T-cell (primary cell): ENCODE results near the gene CPSF4. TPM values are rescaled to one million over a fixed set of nuclear protein-coding genes. Genes with fewer than 3 reads are reported as not detected.
A peak's percentile ranks its signal among the peaks of the same experiment; 100 is the strongest.

Experiments
- ATAC-seq, 4 experiments: fragments of 200-7000 bp in 3 of 4; fragments of 150-1000 bp in 1 of 4; cut with Tn5 transposase; replicated peaks in 1 of 4; 1 replicate in 3 of 4; 2 replicates in 1 of 4; pipeline ENCODE4 v1.10.0; 2021; ENCODE audit warnings: moderate library complexity in 3 of 4, mild to moderate bottlenecking in 2 of 4, moderate number of reproducible peaks in 1 of 4
- CTCF ChIA-PET, 2 donors: fragments of 300-600 bp; sonication (Branson Sonifier 250); formaldehyde crosslinking; loops; one replicate each; lab custom pipeline; 2022; ENCODE audit warnings: antibody characterized with exemption in 2 of 2; lab: Charles Lee
- POLR2A ChIA-PET, 2 donors: fragments of 300-600 bp; sonication (Branson Sonifier 250); formaldehyde crosslinking; loops; one replicate each; lab custom pipeline; 2022; ENCODE audit warnings: antibody characterized with exemption in 2 of 2; lab: Charles Lee
- DNase-seq, 35 experiments: peaks; one replicate each; pipeline versions ENCODE4 v3.0.0 to v3.0.0-alpha.2; 2013 to 2023
- H3K27ac ChIP-seq: one replicate; pipeline ENCODE4 v1.5.1; 2013; ENCODE audit warnings: low read length
- H3K27me3 ChIP-seq, 2 experiments: replicated peaks in 1 of 2; 1 replicate in 1 of 2; 2 replicates in 1 of 2; pipeline versions ENCODE4 v1.6.1 to v1.7.0; 2013; ENCODE audit warnings: low read length in 1 of 2, mixed read lengths in 1 of 2; ENCODE audit not compliant: control insufficient read depth in 2 of 2, insufficient read depth in 2 of 2; ENCODE audit errors: extremely low read depth in 1 of 2
- H3K36me3 ChIP-seq, 2 donors: 1 replicate in 1 of 2; 2 replicates in 1 of 2; pipeline versions ENCODE4 v1.6.1 to v1.7.0; 2013; ENCODE audit warnings: low read length in 1 of 2; ENCODE audit not compliant: control insufficient read depth in 2 of 2, insufficient read depth in 1 of 2; ENCODE audit errors: extremely low read depth in 1 of 2
- H3K4me1 ChIP-seq, 2 experiments: 1 replicate in 1 of 2; 2 replicates in 1 of 2; pipeline versions ENCODE4 v1.6.1 to v1.7.0; 2013; ENCODE audit warnings: low read length in 2 of 2, mixed read lengths in 1 of 2; ENCODE audit not compliant: insufficient read depth in 2 of 2, control insufficient read depth in 1 of 2; ENCODE audit errors: extremely low read depth in 1 of 2
- H3K4me3 ChIP-seq, 2 donors: 1 replicate in 1 of 2; 2 replicates in 1 of 2; pipeline versions ENCODE4 v1.5.1 to v1.7.0; 2013; ENCODE audit warnings: mild to moderate bottlenecking in 2 of 2, low read length in 1 of 2, moderate library complexity in 1 of 2; ENCODE audit not compliant: control insufficient read depth in 1 of 2; ENCODE audit errors: extremely low read depth in 1 of 2
- H3K9me3 ChIP-seq: 2 replicates; pipeline ENCODE4 v1.7.0; 2013
- H3K27ac Mint-ChIP-seq, 2 donors: one replicate each; pipeline ENCODE4 v1.8.0; 2020 to 2021; ENCODE audit warnings: mild to moderate bottlenecking in 2 of 2, mixed read lengths in 2 of 2
- H3K27me3 Mint-ChIP-seq, 2 donors: one replicate each; pipeline ENCODE4 v1.8.0; 2021 to 2022; ENCODE audit warnings: mixed read lengths in 2 of 2
- H3K36me3 Mint-ChIP-seq: one replicate; pipeline ENCODE4 v1.8.0; 2021; ENCODE audit warnings: mixed read lengths
- H3K4me1 Mint-ChIP-seq, 3 donors: one replicate each; pipeline ENCODE4 v1.8.0; 2020 to 2022; ENCODE audit warnings: mixed read lengths in 3 of 3, mild to moderate bottlenecking in 1 of 3
- H3K4me3 Mint-ChIP-seq, 3 donors: one replicate each; pipeline ENCODE4 v1.8.0; 2020 to 2022; ENCODE audit warnings: mild to moderate bottlenecking in 3 of 3, mixed read lengths in 3 of 3, moderate library complexity in 3 of 3
- H3K9me3 Mint-ChIP-seq, 3 donors: one replicate each; pipeline ENCODE4 v1.8.0; 2020 to 2022; ENCODE audit warnings: mixed read lengths in 3 of 3
- WGBS: methylation state at CpG from one replicate; pipeline ENCODE4 v1.1.5; 2013; ENCODE audit warnings: missing lambda C conversion rate; ENCODE audit not compliant: insufficient coverage; 5-methylcytosine and 5-hydroxymethylcytosine counted together
- total RNA-seq, 35 experiments: library from RNA in 6 of 35; stranded (reverse) in 6 of 35; fragments of 120-200 nt in 1 of 35; gene quantifications; one replicate each; pipeline versions ENCODE4 v1.2.1 to v1.2.4 and lab custom pipeline; 2013 to 2026

The CPSF4 gene
- total RNA-seq, 5 donors from 2014 or later (not counting 1 experiment from before 2014, with no cell fraction given), result 44.4 to 58.1 (median 52.3) TPM

- ChIA-PET POLR2A (interaction anchor here (0.6 to 0.7 kb wide), 6 partner anchors 14 to 293 kb away, joined by 3 to 6 read pairs (median 4); no protein-coding TSS in a partner anchor), CTCF (interaction anchor here in 1 of 2 donors (0.5 to 0.6 kb wide), 3 partner anchors 13 to 1195 kb away, joined by 3 read pairs; partner anchors contain the start of gene BUD31)
- H3K27ac Mint-ChIP-seq, result peak overlapping the region in 1 of 2 donors; percentile 23
- Histone ChIP-seq H3K36me3 (peaks cover 35 to 56% of the 10 kb centered on the region in 2 donors), H3K27me3 (no peaks in the 10 kb centered on the region), H3K9me3 (no peaks in the 10 kb centered on the region), H3K4me3 (no peak overlapping the region), H3K4me1 (no peaks in the 10 kb centered on the region), H3K27ac (no peak overlapping the region)
- H3K9me3 Mint-ChIP-seq, result no peaks in the 10 kb centered on the region
- DNase-seq (no peak), ATAC-seq (no peak)
- H3K4me1 Mint-ChIP-seq, result peaks cover 0 to 4% (median 0%) of the 10 kb centered on the region in 3 donors
- no peaks in the 10 kb centered on the region for H3K27me3 Mint-ChIP-seq
- peaks cover 30% of the 10 kb centered on the region for H3K36me3 Mint-ChIP-seq
- 97% methylated on average over 9 of the region's 11 CpGs for WGBS
- H3K4me3 Mint-ChIP-seq, result no peak overlapping the region
These were observed 16.6 kb upstream of the CPSF4 start for GRCh38 chr7:99422186-99422585.

- H3K4me1 Mint-ChIP-seq, result peaks cover 0 to 2% (median 0%) of the 10 kb centered on the region in 3 donors
- peaks cover 26% of the 10 kb centered on the region for H3K36me3 Mint-ChIP-seq
- DNase-seq (no peak), ATAC-seq (no peak)
- H3K4me1 ChIP-seq, result no peaks in the 10 kb centered on the region
- peaks cover 31 to 52% of the 10 kb centered on the region in 2 donors for H3K36me3 ChIP-seq
- H3K27ac Mint-ChIP-seq, result peak overlapping the region in 1 of 2 donors; percentile 62
- H3K4me3 Mint-ChIP-seq, result no peak overlapping the region
- 100% methylated on average over 2 of the region's 5 CpGs for WGBS
- H3K9me3 ChIP-seq, result no peaks in the 10 kb centered on the region
- no peak overlapping the region for H3K4me3 ChIP-seq
- no peaks in the 10 kb centered on the region for H3K27me3 Mint-ChIP-seq
- H3K27me3 ChIP-seq, result no peaks in the 10 kb centered on the region
- no peak overlapping the region for H3K27ac ChIP-seq
- ChIA-PET POLR2A (interaction anchor here (0.6 to 0.7 kb wide), 6 partner anchors 13 to 293 kb away, joined by 3 to 6 read pairs (median 4); no protein-coding TSS in a partner anchor), CTCF (interaction anchor here in 1 of 2 donors (0.5 to 0.6 kb wide), 3 partner anchors 14 to 1196 kb away, joined by 3 read pairs; partner anchors contain the start of gene BUD31)
- no peaks in the 10 kb centered on the region for H3K9me3 Mint-ChIP-seq
These were observed 16.1 kb upstream of the CPSF4 start for GRCh38 chr7:99422625-99423024.

DNA sequence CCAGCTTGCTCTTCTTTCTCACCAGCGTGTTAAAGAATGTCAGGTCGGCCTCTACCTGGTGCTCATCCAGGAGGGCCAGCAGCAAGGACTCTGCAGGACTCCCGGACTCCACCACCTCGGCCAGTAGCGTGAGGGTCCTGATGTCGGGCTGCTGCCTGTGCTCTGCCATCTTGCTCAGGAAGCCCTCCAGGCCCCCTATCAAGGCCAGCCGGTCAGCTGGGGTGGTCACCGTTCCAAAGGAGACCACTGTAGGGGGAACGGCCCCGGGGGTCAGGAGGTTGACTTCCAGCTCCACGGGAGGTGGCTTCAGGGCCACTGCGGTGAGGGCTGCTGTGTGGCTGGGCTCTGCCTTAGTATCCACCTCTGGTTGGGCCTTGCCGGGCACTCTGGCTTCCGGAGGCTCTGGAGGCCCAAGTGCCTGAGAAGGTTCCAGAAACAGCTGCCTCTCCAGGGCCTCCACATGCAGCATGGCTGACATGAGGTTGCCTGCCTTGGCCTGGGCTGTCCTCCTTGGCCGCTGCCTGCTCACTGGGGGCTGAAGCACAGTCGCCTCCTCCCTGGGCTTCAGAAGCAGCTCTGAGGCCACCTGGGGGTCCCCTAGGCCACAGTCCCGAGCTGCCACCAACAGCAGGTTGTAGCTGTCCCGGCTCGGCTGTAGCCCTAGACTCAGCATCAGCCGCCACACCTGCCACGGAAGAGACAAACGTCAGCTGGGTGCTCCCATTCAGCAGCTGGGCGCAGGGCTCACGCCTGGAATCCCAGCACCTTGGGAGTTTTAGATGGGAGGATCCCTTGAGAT is 13.6 kb upstream of the CPSF4 start:
- ChIA-PET POLR2A (interaction anchor here in 1 of 2 donors (0.6 kb wide), 1 partner anchor 419 kb away, joined by 3 read pairs; no protein-coding TSS in a partner anchor), CTCF (interaction anchor here in 1 of 2 donors (0.6 kb wide), 1 partner anchor 9 kb away, joined by 4 read pairs; no protein-coding TSS in a partner anchor)
- Mint-ChIP-seq H3K4me1 (peaks cover 0 to 7% (median 5%) of the 10 kb centered on the region in 3 donors), H3K9me3 (no peaks in the 10 kb centered on the region), H3K27ac (no peak overlapping the region), H3K36me3 (peaks cover 25% of the 10 kb centered on the region), H3K27me3 (no peaks in the 10 kb centered on the region), H3K4me3 (no peak overlapping the region)
- Histone ChIP-seq H3K36me3 (peaks cover 25 to 45% of the 10 kb centered on the region in 2 donors), H3K27me3 (no peaks in the 10 kb centered on the region), H3K27ac (no peak overlapping the region), H3K4me3 (no peak overlapping the region), H3K4me1 (peaks cover 0 to 15% of the 10 kb centered on the region in 2 experiments), H3K9me3 (no peaks in the 10 kb centered on the region)
- no peak for DNase-seq
- 94% methylated on average over 24 of the region's 24 CpGs for WGBS
- ATAC-seq, result no peak

- no peaks in the 10 kb centered on the region for H3K27me3 ChIP-seq
- no peaks in the 10 kb centered on the region for H3K9me3 Mint-ChIP-seq
- peaks cover 33 to 39% of the 10 kb centered on the region in 2 donors for H3K36me3 ChIP-seq
- ATAC-seq (peak; percentile 60 to 90 (median 78)), DNase-seq (peak in 14 of 35 experiments; percentile 6 to 47 (median 22))
- no peak overlapping the region for H3K4me3 ChIP-seq
- ChIA-PET POLR2A (no interaction called here), CTCF (no interaction called here)
- no peak overlapping the region for H3K4me3 Mint-ChIP-seq
- peak overlapping the region; percentile 34 to 52 for H3K27ac Mint-ChIP-seq
- 70% methylated on average over 9 of the region's 10 CpGs for WGBS
- no peak overlapping the region for H3K27ac ChIP-seq
- H3K36me3 Mint-ChIP-seq, result peaks cover 14% of the 10 kb centered on the region
- H3K9me3 ChIP-seq, result no peaks in the 10 kb centered on the region
- no peaks in the 10 kb centered on the region for H3K27me3 Mint-ChIP-seq
- peaks cover 0 to 6% (median 5%) of the 10 kb centered on the region in 3 donors for H3K4me1 Mint-ChIP-seq
- H3K4me1 ChIP-seq, result peaks cover 0 to 15% of the 10 kb centered on the region in 2 experiments
These were observed 9.7 kb upstream of the CPSF4 start for GRCh38 chr7:99428972-99429566.

DNA sequence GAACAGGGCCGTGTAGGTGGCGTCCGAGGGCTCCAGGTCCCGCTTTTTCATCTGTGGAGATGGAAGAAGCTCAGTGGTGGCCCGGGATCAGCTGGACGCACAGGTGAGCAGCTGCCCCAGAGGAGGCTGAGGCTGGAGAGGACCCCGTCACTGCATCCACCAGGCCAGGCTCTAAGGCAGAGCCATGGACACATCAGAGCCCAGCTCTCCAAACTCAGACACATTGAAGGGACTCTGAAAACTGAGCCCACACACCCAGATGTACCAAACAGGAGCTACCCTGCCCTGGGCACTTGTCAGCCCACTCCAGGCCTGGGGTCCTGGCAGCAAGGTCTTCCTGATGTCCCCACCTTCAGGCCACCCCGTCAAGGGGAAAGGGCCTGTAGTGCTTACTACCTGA is 9.0 kb upstream of the CPSF4 start:
- Histone ChIP-seq H3K4me3 (no peak overlapping the region), H3K27ac (no peak overlapping the region), H3K27me3 (no peaks in the 10 kb centered on the region), H3K9me3 (no peaks in the 10 kb centered on the region), H3K36me3 (peaks cover 29 to 35% of the 10 kb centered on the region in 2 donors), H3K4me1 (peaks cover 0 to 15% of the 10 kb centered on the region in 2 experiments)
- Mint-ChIP-seq H3K27ac (no peak overlapping the region), H3K4me3 (no peak overlapping the region), H3K36me3 (peaks cover 15% of the 10 kb centered on the region), H3K4me1 (peaks cover 0 to 6% (median 5%) of the 10 kb centered on the region in 3 donors), H3K9me3 (no peaks in the 10 kb centered on the region), H3K27me3 (no peaks in the 10 kb centered on the region)
- ChIA-PET CTCF (no interaction called here), POLR2A (no interaction called here)
- ATAC-seq (no peak), DNase-seq (no peak)
- WGBS, result 95% methylated on average over 6 of the region's 8 CpGs
